ENCODE data around the gene ERBIN.

GRCh38 chr5:65916066-65916465 is 10.3 kb upstream of the ERBIN start:
- TF ChIP-seq CTCF (conservative IDR thresholded peaks at IDR 0.05; ENCODE audit: low read depth in 2 of 2) (no peak), EZH2phosphoT487 (IDR thresholded peaks at IDR 0.05; ENCODE audit: unreplicated experiment) (no peak), POLR2AphosphoS5 (IDR thresholded peaks at IDR 0.05; ENCODE audit: low read depth) (no peak), EZH2 (IDR thresholded peaks at IDR 0.05; ENCODE audit: low read depth, unreplicated experiment) (no peak), REST (IDR thresholded peaks at IDR 0.05; ENCODE audit: unreplicated experiment) (no peak), NANOG (IDR thresholded peaks at IDR 0.05; ENCODE audit: borderline replicate concordance) (no peak)
